22Rv1 (cell line): ENCODE results near the gene PHACTR1.

ENCODE experiments used
- H3K27ac ChIP-seq: fragments of 450-650 bp; 2 replicates; pipeline ENCODE4 v1.5.1; 2017
- ZFX ChIP-seq: fragments of 450-650 bp; IDR thresholded peaks from 2 replicates; pipeline ENCODE4 v1.6.1; 2017; ENCODE audit warnings: antibody characterized with exemption, borderline replicate concordance
- TF ChIP-seq, protein P1 (sequence below): fragments of 450-650 bp; IDR thresholded peaks from 2 replicates; pipeline ENCODE4 v1.5.1; 2017; ENCODE audit warnings: mild to moderate bottlenecking

Gene PHACTR1

DNA sequence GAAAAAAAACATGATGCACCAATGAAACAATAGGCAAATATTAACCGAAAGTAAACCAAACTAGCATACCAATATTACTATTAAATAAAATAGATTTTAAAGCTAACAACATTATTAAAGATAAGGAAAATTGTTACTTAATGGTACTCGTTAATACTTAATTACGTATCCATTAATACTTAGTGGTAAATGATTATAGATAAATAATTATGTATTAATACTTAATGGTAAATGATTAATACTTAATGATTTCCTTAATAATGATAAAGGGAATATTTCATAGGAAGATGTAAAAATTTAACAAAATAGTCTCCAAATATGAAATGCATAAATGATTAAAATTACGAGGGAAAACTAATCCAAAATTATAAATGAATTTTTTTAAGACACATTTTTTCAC is 278.9 kb downstream of the PHACTR1 start:
- no peak for TF ChIP-seq ZFX
- TF ChIP-seq, protein P1, sequence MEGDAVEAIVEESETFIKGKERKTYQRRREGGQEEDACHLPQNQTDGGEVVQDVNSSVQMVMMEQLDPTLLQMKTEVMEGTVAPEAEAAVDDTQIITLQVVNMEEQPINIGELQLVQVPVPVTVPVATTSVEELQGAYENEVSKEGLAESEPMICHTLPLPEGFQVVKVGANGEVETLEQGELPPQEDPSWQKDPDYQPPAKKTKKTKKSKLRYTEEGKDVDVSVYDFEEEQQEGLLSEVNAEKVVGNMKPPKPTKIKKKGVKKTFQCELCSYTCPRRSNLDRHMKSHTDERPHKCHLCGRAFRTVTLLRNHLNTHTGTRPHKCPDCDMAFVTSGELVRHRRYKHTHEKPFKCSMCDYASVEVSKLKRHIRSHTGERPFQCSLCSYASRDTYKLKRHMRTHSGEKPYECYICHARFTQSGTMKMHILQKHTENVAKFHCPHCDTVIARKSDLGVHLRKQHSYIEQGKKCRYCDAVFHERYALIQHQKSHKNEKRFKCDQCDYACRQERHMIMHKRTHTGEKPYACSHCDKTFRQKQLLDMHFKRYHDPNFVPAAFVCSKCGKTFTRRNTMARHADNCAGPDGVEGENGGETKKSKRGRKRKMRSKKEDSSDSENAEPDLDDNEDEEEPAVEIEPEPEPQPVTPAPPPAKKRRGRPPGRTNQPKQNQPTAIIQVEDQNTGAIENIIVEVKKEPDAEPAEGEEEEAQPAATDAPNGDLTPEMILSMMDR = no peak
- no peak overlapping the region for H3K27ac ChIP-seq

DNA sequence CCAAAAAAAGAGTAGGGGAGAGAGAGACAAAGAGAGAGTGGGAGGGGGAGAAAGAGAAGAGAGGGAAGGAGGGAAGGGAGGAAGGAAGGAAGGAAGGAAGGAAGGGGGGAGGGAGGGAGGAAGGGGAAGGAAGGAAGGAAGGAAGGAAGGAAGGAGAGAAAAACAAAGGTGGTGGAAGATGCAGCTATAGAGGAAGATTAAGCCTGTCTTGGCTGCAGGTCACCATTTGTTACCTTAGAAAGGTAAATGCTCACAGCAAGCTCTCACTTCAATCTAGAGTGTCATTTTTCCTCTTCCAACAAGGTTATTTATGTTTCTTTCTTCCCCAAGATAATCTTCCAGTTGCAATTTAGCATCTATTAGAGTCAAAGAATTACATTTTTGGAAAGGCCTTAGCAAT is 284.0 kb downstream of the PHACTR1 start:
- H3K27ac ChIP-seq = no peak overlapping the region
- TF ChIP-seq ZFX = no peak
- TF ChIP-seq, protein P1 = no peak

DNA sequence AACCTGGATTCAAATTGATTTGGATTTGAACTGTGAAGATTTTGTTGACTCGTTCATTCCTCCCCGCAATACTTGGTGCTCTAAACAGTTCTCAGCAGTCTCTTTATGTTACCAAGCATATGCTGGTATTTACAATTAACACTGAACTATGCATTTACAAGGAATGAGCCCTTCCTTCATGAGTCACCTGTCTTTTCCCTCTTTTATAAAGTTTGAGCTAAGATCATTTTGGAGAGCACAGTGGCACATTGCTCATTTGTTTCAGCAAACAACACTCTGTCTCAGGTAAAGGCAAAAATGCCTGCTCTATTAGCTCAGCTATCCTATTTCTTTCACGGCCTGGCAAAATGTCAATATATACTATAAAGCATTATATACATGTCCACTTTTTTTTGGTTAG is 285.4 kb downstream of the PHACTR1 start:
- no peak for TF ChIP-seq ZFX
- TF ChIP-seq, protein P1 = no peak
- no peak overlapping the region for H3K27ac ChIP-seq

DNA sequence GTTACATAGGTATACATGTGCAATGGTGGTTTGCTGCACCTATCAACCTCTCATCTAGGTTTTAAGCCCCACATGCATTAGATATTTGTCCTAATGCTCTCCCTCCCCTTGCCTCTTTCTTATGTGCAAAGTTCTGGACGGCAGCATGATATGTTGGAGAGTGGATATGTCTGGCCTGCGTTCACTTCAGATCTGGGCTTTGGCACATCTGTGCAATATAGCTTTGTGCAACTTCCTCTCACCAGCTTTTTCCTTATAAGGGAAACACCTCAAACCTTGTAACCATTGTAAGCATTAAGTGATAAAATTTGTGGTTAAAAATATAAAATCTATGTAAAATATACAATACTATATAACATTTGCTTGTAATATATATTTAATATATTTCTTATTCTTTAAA is 288.0 kb downstream of the PHACTR1 start:
- TF ChIP-seq, protein P1 = no peak
- TF ChIP-seq ZFX = no peak

DNA sequence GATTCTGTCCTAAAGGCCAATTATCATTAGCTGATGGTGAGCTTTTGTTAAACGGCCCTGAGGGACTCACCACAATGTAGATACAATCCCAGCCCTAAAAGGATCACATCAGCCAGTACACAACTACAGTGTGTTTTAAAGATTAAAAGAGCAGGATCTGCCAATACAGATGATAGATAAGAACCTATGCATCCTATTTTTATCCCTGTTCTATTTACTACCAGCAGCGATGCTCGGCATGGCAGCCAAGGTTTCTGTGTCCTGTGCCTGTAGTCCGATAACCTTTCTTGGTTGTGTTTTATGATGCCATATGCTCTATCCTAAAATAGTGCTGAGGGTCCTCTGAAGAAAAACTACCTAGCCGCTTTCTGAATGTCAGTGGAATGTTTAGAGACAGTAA is 289.4 kb downstream of the PHACTR1 start:
- H3K27ac ChIP-seq = no peak overlapping the region
- no peak for TF ChIP-seq ZFX
- TF ChIP-seq, protein P1 = no peak

More for the DNA sequence above, 288.0 kb downstream of the PHACTR1 start:
- H3K27ac ChIP-seq = no peak overlapping the region

DNA sequence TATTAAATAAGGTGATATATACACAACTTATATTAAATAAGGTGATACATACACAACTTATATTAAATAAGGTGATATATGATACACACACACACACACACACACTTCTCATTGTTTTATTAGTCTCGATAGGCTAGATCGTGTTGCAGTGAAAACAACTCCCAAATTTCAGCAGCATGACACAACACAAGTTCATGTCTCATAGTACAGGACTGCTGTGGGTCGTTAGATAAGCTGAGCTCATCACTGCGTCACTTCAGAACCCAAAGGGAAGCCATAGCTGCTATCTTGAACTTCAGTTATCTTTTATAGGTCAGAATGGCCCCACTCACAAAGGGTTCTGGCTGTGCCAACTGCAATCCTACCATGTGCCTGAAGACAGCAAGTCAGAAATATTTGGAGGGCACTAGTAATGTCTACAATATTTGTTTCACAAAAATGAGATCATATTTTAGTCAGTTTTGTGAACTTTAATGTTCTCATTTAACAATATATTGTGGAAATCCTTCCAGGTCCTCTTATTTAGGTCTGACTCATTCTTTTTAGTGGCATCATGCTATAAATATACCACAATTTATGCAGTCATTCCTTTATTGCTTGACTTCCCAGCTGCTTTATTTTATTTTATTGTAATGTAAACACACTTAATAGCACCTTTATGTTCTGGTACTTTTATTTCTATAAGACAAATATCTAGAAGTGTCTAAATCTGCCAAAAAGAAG is 290.2 kb downstream of the PHACTR1 start:
- TF ChIP-seq, protein P1 = no peak
- no peak for TF ChIP-seq ZFX
- H3K27ac ChIP-seq = no peak overlapping the region

DNA sequence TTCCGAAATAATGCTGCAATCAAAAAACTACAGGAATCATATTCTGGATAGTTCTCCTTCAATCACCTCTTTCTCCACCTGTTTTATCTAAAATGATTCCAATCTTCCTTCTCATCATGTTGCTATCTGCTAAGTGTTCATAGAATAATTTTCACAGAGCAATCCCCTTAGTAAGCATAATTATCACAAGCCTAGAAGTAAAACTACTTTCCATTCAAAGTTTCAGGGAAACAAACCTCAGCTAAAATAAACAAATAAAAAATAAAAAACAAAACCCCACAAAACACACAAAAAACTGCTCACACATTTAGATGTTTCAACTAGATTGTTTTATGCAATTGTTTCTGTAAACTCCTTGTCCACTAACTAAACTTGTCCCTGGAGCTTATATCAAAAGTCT is 291.2 kb downstream of the PHACTR1 start:
- H3K27ac ChIP-seq = no peak overlapping the region

More for the DNA sequence above, 291.2 kb downstream of the PHACTR1 start:
- TF ChIP-seq, protein P1 = no peak
- TF ChIP-seq ZFX = no peak
